ENCODE measurements around the gene SCUBE2.

SCUBE2 gene

GRCh38 chr11:9041747-9042146 is 49.7 kb downstream of the SCUBE2 start:
- TF ChIP-seq JUND (IDR thresholded peaks at IDR 0.05; ENCODE audit: low read depth) = no peak
- in situ Hi-C loops (cut with HindIII; ENCODE audit: low pct_unique_long_range_greater_than_20kb, low sequenced_read_pairs) = no loop called here
- DNase-seq (ENCODE audit: low read depth in 1 of 2, low spot score in 1 of 2) = no peak

GRCh38 chr11:9040410-9040809 is 51.0 kb downstream of the SCUBE2 start:
- no peak for TF ChIP-seq JUND (IDR thresholded peaks at IDR 0.05; ENCODE audit: low read depth)
- no peak for DNase-seq (ENCODE audit: low read depth in 1 of 2, low spot score in 1 of 2)
- in situ Hi-C loops (cut with HindIII; ENCODE audit: low pct_unique_long_range_greater_than_20kb, low sequenced_read_pairs) = no loop called here

- no peak for DNase-seq (ENCODE audit: low read depth in 1 of 2, low spot score in 1 of 2)
- no peak for TF ChIP-seq JUND (IDR thresholded peaks at IDR 0.05; ENCODE audit: low read depth)
- in situ Hi-C loops (cut with HindIII; ENCODE audit: low pct_unique_long_range_greater_than_20kb, low sequenced_read_pairs) = no loop called here
Measured at GRCh38 chr11:9039863-9040262, 51.5 kb downstream of the SCUBE2 start.

- in situ Hi-C loops (cut with HindIII; ENCODE audit: low pct_unique_long_range_greater_than_20kb, low sequenced_read_pairs) = no loop called here
- no peak for DNase-seq (ENCODE audit: low read depth in 1 of 2, low spot score in 1 of 2)
- TF ChIP-seq JUND (IDR thresholded peaks at IDR 0.05; ENCODE audit: low read depth) = no peak
Measured at GRCh38 chr11:9039198-9039597, 52.2 kb downstream of the SCUBE2 start.

GRCh38 chr11:9038541-9038940 is 52.9 kb downstream of the SCUBE2 start:
- in situ Hi-C loops (cut with HindIII; ENCODE audit: low pct_unique_long_range_greater_than_20kb, low sequenced_read_pairs) = no loop called here
- DNase-seq (ENCODE audit: low read depth in 1 of 2, low spot score in 1 of 2) = no peak
- no peak for TF ChIP-seq JUND (IDR thresholded peaks at IDR 0.05; ENCODE audit: low read depth)

GRCh38 chr11:9037963-9038362 is 53.4 kb downstream of the SCUBE2 start:
- in situ Hi-C loops (cut with HindIII; ENCODE audit: low pct_unique_long_range_greater_than_20kb, low sequenced_read_pairs) = no loop called here
- no peak for DNase-seq (ENCODE audit: low read depth in 1 of 2, low spot score in 1 of 2)
- TF ChIP-seq JUND (IDR thresholded peaks at IDR 0.05; ENCODE audit: low read depth) = no peak

- no peak for DNase-seq (ENCODE audit: low read depth in 1 of 2, low spot score in 1 of 2)
- TF ChIP-seq JUND (IDR thresholded peaks at IDR 0.05; ENCODE audit: low read depth) = no peak
- in situ Hi-C loops (cut with HindIII; ENCODE audit: low pct_unique_long_range_greater_than_20kb, low sequenced_read_pairs) = no loop called here
Measured at GRCh38 chr11:9037046-9037780, 54.2 kb downstream of the SCUBE2 start.

- DNase-seq (ENCODE audit: low read depth in 1 of 2, low spot score in 1 of 2) = no peak
- in situ Hi-C loops (cut with HindIII; ENCODE audit: low pct_unique_long_range_greater_than_20kb, low sequenced_read_pairs) = no loop called here
- TF ChIP-seq JUND (IDR thresholded peaks at IDR 0.05; ENCODE audit: low read depth) = no peak
Measured at GRCh38 chr11:9030601-9031000, 60.8 kb downstream of the SCUBE2 start.

- in situ Hi-C loops (cut with HindIII; ENCODE audit: low pct_unique_long_range_greater_than_20kb, low sequenced_read_pairs) = no loop called here
- TF ChIP-seq JUND (IDR thresholded peaks at IDR 0.05; ENCODE audit: low read depth) = no peak
- no peak for DNase-seq (ENCODE audit: low read depth in 1 of 2, low spot score in 1 of 2)
Measured at GRCh38 chr11:9029422-9029821, 62.0 kb downstream of the SCUBE2 start.

GRCh38 chr11:9028581-9028980 is 62.8 kb downstream of the SCUBE2 start:
- DNase-seq (ENCODE audit: low read depth in 1 of 2, low spot score in 1 of 2) = no peak
- in situ Hi-C loops (cut with HindIII; ENCODE audit: low pct_unique_long_range_greater_than_20kb, low sequenced_read_pairs) = no loop called here
- no peak for TF ChIP-seq JUND (IDR thresholded peaks at IDR 0.05; ENCODE audit: low read depth)

- TF ChIP-seq JUND (IDR thresholded peaks at IDR 0.05; ENCODE audit: low read depth) = no peak
- in situ Hi-C loops (cut with HindIII; ENCODE audit: low pct_unique_long_range_greater_than_20kb, low sequenced_read_pairs) = no loop called here
- no peak for DNase-seq (ENCODE audit: low read depth in 1 of 2, low spot score in 1 of 2)
Measured at GRCh38 chr11:9025101-9025850, 66.1 kb downstream of the SCUBE2 start.

GRCh38 chr11:9022961-9023680 is 68.3 kb downstream of the SCUBE2 start:
- no peak for TF ChIP-seq JUND (IDR thresholded peaks at IDR 0.05; ENCODE audit: low read depth)
- in situ Hi-C loops (cut with HindIII; ENCODE audit: low pct_unique_long_range_greater_than_20kb, low sequenced_read_pairs) = no loop called here
- DNase-seq (ENCODE audit: low read depth in 1 of 2, low spot score in 1 of 2) = no peak

- DNase-seq (ENCODE audit: low read depth in 1 of 2, low spot score in 1 of 2) = no peak
- in situ Hi-C loops (cut with HindIII; ENCODE audit: low pct_unique_long_range_greater_than_20kb, low sequenced_read_pairs) = no loop called here
- TF ChIP-seq JUND (IDR thresholded peaks at IDR 0.05; ENCODE audit: low read depth) = no peak
Measured at GRCh38 chr11:9020916-9021315, 70.5 kb downstream of the SCUBE2 start.
